Upper lobe of left lung (tissue), 6 donors: ENCODE data around the gene SHD. TPM values are rescaled to one million over a fixed set of nuclear protein-coding genes. Genes with fewer than 3 reads are reported as not detected.

Experiments used
- ATAC-seq, 2 donors: fragments of 200-7000 bp; cut with Tn5 transposase; one replicate each; pipeline ENCODE4 v1.9.1; 2022; ENCODE audit warnings: mild to moderate bottlenecking in 2 of 2, moderate library complexity in 2 of 2; ENCODE audit not compliant: low FRiP score in 2 of 2
- DNase-seq, 2 donors: peaks; one replicate each; pipeline ENCODE4 v3.0.0-alpha.2; 2019 to 2020
- H3K27ac ChIP-seq, 4 donors: fragments of 200-600 bp; sonication (generic); one replicate each; pipeline ENCODE4 v1.5.1; 2016 to 2019
- H3K27me3 ChIP-seq, 4 donors: fragments of 200-600 bp; sonication (generic); one replicate each; pipeline ENCODE4 v1.5.1; 2017 to 2019
- H3K36me3 ChIP-seq, 4 donors: fragments of 200-600 bp; sonication (generic); one replicate each; pipeline ENCODE4 v1.5.1; 2016 to 2019
- H3K4me1 ChIP-seq, 4 donors: fragments of 200-600 bp; sonication (generic); one replicate each; pipeline ENCODE4 v1.5.1; 2018 to 2019
- H3K4me3 ChIP-seq, 4 donors: fragments of 200-600 bp; sonication (generic); one replicate each; pipeline ENCODE4 v1.5.1; 2017 to 2019; ENCODE audit warnings: mild to moderate bottlenecking in 2 of 4, moderate library complexity in 1 of 4
- H3K9me3 ChIP-seq, 4 donors: fragments of 200-600 bp; sonication (generic); one replicate each; pipeline ENCODE4 v1.5.1; 2018 to 2019
- EP300 ChIP-seq, 4 donors: sonication (generic); formaldehyde crosslinking; IDR thresholded peaks; one replicate each; pipeline ENCODE4 v1.5.1; 2017; ENCODE audit warnings: antibody characterized with exemption in 4 of 4, control low read depth in 2 of 4
- POLR2A ChIP-seq, 4 donors: fragments of 450-650 bp; IDR thresholded peaks; one replicate each; pipeline ENCODE4 v1.5.1; 2016 to 2017; ENCODE audit warnings: antibody characterized with exemption in 4 of 4, mild to moderate bottlenecking in 2 of 4
- POLR2AphosphoS5 ChIP-seq, 2 donors: sonication (generic); formaldehyde crosslinking; IDR thresholded peaks; one replicate each; pipeline ENCODE4 v1.5.1; 2017; ENCODE audit warnings: antibody characterized with exemption in 2 of 2
- whole genome bisulfite sequencing, 2 donors: methylation state at CpG; one replicate each; pipeline ENCODE4 v1.1.5; 2017 to 2018; 5-methylcytosine and 5-hydroxymethylcytosine counted together
- total RNA-seq, 6 donors: library from RNA; depleted of rRNA in 4 of 6; stranded (reverse); fragments of >200 nt in 4 of 6; gene quantifications; one replicate each; pipeline versions ENCODE4 v1.1.0 to v1.2.1, GENCODE V29; 2016 to 2021
- TF ChIP-seq, protein P1 (sequence below), 6 experiments: fragments of 450-650 bp in 4 of 6; fragments of 200-600 bp in 2 of 6; sonication (generic) in 2 of 6; IDR thresholded peaks; one replicate each; pipeline ENCODE4 v1.5.1; 2016 to 2019; ENCODE audit warnings: antibody characterized with exemption in 6 of 6
- donor health status: DM: no; HTN: no; CAD: no; lungs with moderate emphysema.
- donor health status: DM: no; HTN: yes; CAD: no; lungs with severe emphysema.

Gene SHD
- total RNA-seq, 6 donors from 2014 or later: 0.98 TPM; not detected in 5

- Histone ChIP-seq H3K27me3 (no peaks in the 10 kb centered on the region), H3K9me3 (no peaks in the 10 kb centered on the region), H3K36me3 (no peaks in the 10 kb centered on the region), H3K4me3 (no peak overlapping the region), H3K4me1 (peaks cover 7 to 16% (median 9%) of the 10 kb centered on the region in 4 donors), H3K27ac (no peak overlapping the region)
- DNase-seq (no peak), ATAC-seq (no peak)
- WGBS, 2 donors: 96 to 97% methylated on average over 7 of the region's 7 CpGs
- no peak for TF ChIP-seq POLR2A (IDR thresholded peaks at IDR 0.05)
- TF ChIP-seq EP300 (IDR thresholded peaks at IDR 0.05): no peak
- TF ChIP-seq POLR2AphosphoS5 (IDR thresholded peaks at IDR 0.05): no peak
- TF ChIP-seq, protein P1, sequence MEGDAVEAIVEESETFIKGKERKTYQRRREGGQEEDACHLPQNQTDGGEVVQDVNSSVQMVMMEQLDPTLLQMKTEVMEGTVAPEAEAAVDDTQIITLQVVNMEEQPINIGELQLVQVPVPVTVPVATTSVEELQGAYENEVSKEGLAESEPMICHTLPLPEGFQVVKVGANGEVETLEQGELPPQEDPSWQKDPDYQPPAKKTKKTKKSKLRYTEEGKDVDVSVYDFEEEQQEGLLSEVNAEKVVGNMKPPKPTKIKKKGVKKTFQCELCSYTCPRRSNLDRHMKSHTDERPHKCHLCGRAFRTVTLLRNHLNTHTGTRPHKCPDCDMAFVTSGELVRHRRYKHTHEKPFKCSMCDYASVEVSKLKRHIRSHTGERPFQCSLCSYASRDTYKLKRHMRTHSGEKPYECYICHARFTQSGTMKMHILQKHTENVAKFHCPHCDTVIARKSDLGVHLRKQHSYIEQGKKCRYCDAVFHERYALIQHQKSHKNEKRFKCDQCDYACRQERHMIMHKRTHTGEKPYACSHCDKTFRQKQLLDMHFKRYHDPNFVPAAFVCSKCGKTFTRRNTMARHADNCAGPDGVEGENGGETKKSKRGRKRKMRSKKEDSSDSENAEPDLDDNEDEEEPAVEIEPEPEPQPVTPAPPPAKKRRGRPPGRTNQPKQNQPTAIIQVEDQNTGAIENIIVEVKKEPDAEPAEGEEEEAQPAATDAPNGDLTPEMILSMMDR (IDR thresholded peaks at IDR 0.05): no peak
Observed at GRCh38 chr19:4334929-4335570, 56.0 kb downstream of the SHD start.

- TF ChIP-seq, protein P1 (IDR thresholded peaks at IDR 0.05): no peak
- TF ChIP-seq POLR2AphosphoS5 (IDR thresholded peaks at IDR 0.05): peak in 1 of 2 donors; percentile 29
- no peak for TF ChIP-seq POLR2A (IDR thresholded peaks at IDR 0.05)
- TF ChIP-seq EP300 (IDR thresholded peaks at IDR 0.05): no peak
- no peak for ATAC-seq
- peak in 1 of 2 donors; percentile 41 for DNase-seq
- Histone ChIP-seq H3K36me3 (no peaks in the 10 kb centered on the region), H3K4me1 (peaks cover 11 to 22% (median 14%) of the 10 kb centered on the region in 4 donors), H3K27me3 (no peaks in the 10 kb centered on the region), H3K27ac (peak overlapping the region; percentile 75 to 89 (median 81)), H3K4me3 (peak overlapping the region; percentile 19 to 56 (median 50)), H3K9me3 (no peaks in the 10 kb centered on the region)
- 16 to 18% methylated on average over 14 of the region's 14 CpGs for WGBS, 2 donors
Observed at GRCh38 chr19:4337906-4338440, 58.9 kb downstream of the SHD start.

- ATAC-seq: no peak
- peak within 1 kb of the TSS; percentile 75 to 89 (median 81) for H3K27ac ChIP-seq
Observed at GRCh38 chr19:4338441-4339355, 59.6 kb downstream of the SHD start, which contains the start of gene STAP2. STAP2 (minus strand) TSS chr19:4338827; CDS start chr19:4338753, 74 bp downstream.

More at GRCh38 chr19:4338441-4339355, 59.6 kb downstream of the SHD start, which contains the start of gene STAP2:
- WGBS, 2 donors: 38 to 42% methylated on average over 20 to 22 of the region's 27 CpGs
- TF ChIP-seq, protein P1 (IDR thresholded peaks at IDR 0.05): no peak
- TF ChIP-seq POLR2A (IDR thresholded peaks at IDR 0.05): peak in 1 of 4 donors; percentile 24
- TF ChIP-seq POLR2AphosphoS5 (IDR thresholded peaks at IDR 0.05): peak in 1 of 2 donors; percentile 49
- H3K4me3 ChIP-seq: peak within 1 kb of the TSS; percentile 19 to 56 (median 50)
- DNase-seq: peak; percentile 76 to 88
- no peaks in the 10 kb centered on the region for H3K9me3 ChIP-seq
- no peaks in the 10 kb centered on the region for H3K27me3 ChIP-seq
- no peaks in the 10 kb centered on the region for H3K36me3 ChIP-seq
- H3K4me1 ChIP-seq: peaks cover 11 to 22% (median 14%) of the 10 kb centered on the region in 4 donors

Other genes starting within 250 kb of the SHD start
- gene ZBTB7A, start 212.4 kb upstream of the SHD start, total RNA-seq: 100 to 1,000 TPM in 1 of 6 donors, 10 to 100 TPM in 5; 54.1 to 131 (median 72.6) TPM
- gene MAP2K2, start 155.1 kb upstream of the SHD start, total RNA-seq: 100 to 1,000 TPM in 5 of 6 donors, 10 to 100 TPM in 1; 86.8 to 170 (median 134) TPM
- gene CREB3L3, start 125.6 kb upstream of the SHD start, total RNA-seq: under 1 TPM in 1 of 6 donors, not detected in 5; 0.14 TPM
- 10 to 100 TPM; 20.8 to 55.0 (median 27.8) TPM for gene SIRT6, start 96.7 kb upstream of the SHD start, total RNA-seq
- gene ANKRD24, start 96.6 kb upstream of the SHD start, total RNA-seq: 10 to 100 TPM in 1 of 6 donors, 1 to 10 TPM in 3, under 1 TPM in 2; 0.46 to 10.5 (median 1.3) TPM
- 1 to 10 TPM; 1.7 to 7.4 (median 2.5) TPM for gene EBI3, start 49.7 kb upstream of the SHD start, total RNA-seq
- 10 to 100 TPM; 18.8 to 36.6 (median 25.4) TPM for gene YJU2, start 32.2 kb upstream of the SHD start, total RNA-seq
- 1 to 10 TPM in 3 of 6 donors, under 1 TPM in 2, not detected in 1; 0.30 to 1.9 (median 1.3) TPM for gene TMIGD2, start 23.1 kb downstream of the SHD start, total RNA-seq
- 1 to 10 TPM in 2 of 6 donors, under 1 TPM in 4; 0.54 to 2.1 (median 0.82) TPM for gene FSD1, start 25.3 kb downstream of the SHD start, total RNA-seq
- gene STAP2, start 59.6 kb downstream of the SHD start, total RNA-seq: 10 to 100 TPM; 11.2 to 39.8 (median 14.7) TPM
- 10 to 100 TPM in 4 of 6 donors, 1 to 10 TPM in 2; 7.7 to 37.1 (median 15.6) TPM for gene MPND, start 64.3 kb downstream of the SHD start, total RNA-seq
- gene SH3GL1, start 121.3 kb downstream of the SHD start, total RNA-seq: 10 to 100 TPM; 27.4 to 60.1 (median 53.8) TPM
- gene CHAF1A, start 123.4 kb downstream of the SHD start, total RNA-seq: 10 to 100 TPM in 3 of 6 donors, 1 to 10 TPM in 3; 3.3 to 16.8 (median 10.1) TPM
- gene UBXN6, start 178.5 kb downstream of the SHD start, total RNA-seq: 100 to 1,000 TPM in 4 of 6 donors, 10 to 100 TPM in 2; 48.1 to 186 (median 111) TPM
- gene HDGFL2, start 193.0 kb downstream of the SHD start, total RNA-seq: 10 to 100 TPM; 23.9 to 71.2 (median 37.6) TPM
- gene PLIN4, start 239.2 kb downstream of the SHD start, total RNA-seq: 10 to 100 TPM in 1 of 6 donors, 1 to 10 TPM in 5; 1.8 to 11.5 (median 3.8) TPM